Progenitor cell of endocrine pancreas (in vitro differentiated cells): ENCODE measurements around the gene PISD. TPM values are rescaled to one million over a fixed set of nuclear protein-coding genes. Genes with fewer than 3 reads are reported as not detected.
A peak's percentile ranks its signal among the peaks of the same experiment; 100 is the strongest.
"Not testable (repeated sequence)": the region's sequence is repeated elsewhere in the genome, so short reads cannot be mapped to it uniquely, and the experiment has no call there.

ENCODE experiments used
- DNase-seq: peaks from one replicate; pipeline ENCODE4 v3.0.0; 2021; ENCODE audit warnings: low spot score; ENCODE audit not compliant: unreplicated experiment
- H3K27ac Mint-ChIP-seq: 2 replicates; pipeline ENCODE4 v1.8.0; 2021; ENCODE audit warnings: mild to moderate bottlenecking, moderate library complexity, mixed read lengths
- H3K27me3 Mint-ChIP-seq: 2 replicates; pipeline ENCODE4 v1.8.0; 2021; ENCODE audit warnings: mixed read lengths
- H3K36me3 Mint-ChIP-seq: 2 replicates; pipeline ENCODE4 v1.8.0; 2022; ENCODE audit warnings: mixed read lengths; ENCODE audit not compliant: insufficient read depth
- H3K4me1 Mint-ChIP-seq: 2 replicates; pipeline ENCODE4 v1.8.0; 2021; ENCODE audit warnings: low read depth, mixed read lengths
- H3K4me3 Mint-ChIP-seq: 2 replicates; pipeline ENCODE4 v1.8.0; 2021; ENCODE audit warnings: low read depth, mild to moderate bottlenecking, moderate library complexity, mixed read lengths
- H3K9me3 Mint-ChIP-seq: 2 replicates; pipeline ENCODE4 v1.8.0; 2021; ENCODE audit warnings: low read depth, mixed read lengths
- total RNA-seq: library from RNA; stranded (reverse); gene quantifications from 2 replicates; pipeline ENCODE4 v1.2.1, GENCODE V29; 2021
- TF ChIP-seq, protein P1 (sequence below): fragments of 200-600 bp; sonication (generic); IDR thresholded peaks from one replicate; pipeline ENCODE4 v1.5.0; 2021; ENCODE audit warnings: antibody characterized with exemption, mild to moderate bottlenecking; ENCODE audit not compliant: unreplicated experiment

PISD gene
- total RNA-seq, 1 donor from 2014 or later, result 46.6 TPM

DNA sequence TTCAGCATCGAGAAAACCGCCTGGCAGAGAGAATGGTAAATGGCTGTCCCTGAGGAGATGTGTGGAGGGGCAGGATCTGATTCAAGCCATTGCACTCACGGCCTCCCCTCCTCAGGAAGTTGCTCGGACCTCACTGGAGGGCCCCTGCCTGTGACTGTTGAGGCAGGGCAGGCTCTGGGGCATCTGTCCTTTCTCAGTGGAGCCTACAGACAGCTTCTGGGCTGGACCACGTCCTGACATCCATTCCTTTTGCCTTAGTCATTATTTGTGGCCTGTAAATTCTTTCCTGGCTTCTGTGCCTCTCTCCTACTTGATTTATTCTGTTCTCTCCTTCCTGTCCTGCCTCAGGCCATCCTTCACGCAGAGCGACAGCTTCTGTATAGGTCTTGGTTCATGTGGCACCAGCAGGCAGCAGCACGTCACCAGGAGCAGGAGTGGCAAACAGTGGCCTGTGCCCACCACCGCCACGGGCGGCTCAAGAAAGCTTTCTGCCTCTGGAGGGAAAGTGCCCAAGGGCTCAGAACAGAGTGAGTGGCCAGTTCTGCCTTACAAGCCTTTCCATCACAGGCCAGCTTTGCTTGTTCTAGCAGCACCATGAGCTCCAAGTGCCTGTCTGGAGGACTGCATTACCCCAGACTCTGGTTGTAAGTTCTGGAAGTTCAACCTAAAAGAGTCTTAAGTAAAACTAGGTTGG lies 59.6 kb downstream of the PISD start:
- no peak overlapping the region for H3K27ac Mint-ChIP-seq

DNA sequence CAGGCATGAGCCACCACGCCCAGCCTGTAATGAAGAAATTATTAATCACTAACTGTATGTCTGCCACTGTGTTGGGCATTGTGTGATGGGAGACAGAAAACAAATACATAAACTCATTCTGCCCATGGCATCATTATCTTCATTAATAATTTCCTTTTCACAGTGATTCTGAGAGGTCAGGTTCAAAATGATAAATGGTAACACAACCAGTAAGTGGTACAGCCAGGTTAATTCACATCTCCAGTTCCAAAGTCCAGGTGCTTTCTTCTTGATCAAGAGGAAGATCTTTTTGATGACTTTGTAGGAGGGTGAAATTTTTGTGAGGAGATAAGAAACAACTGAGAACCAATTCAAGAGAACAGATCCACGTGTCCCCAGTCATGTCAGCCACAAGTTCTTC lies 66.7 kb downstream of the PISD start:
- Mint-ChIP-seq H3K4me1 (no peaks in the 10 kb centered on the region), H3K27ac (no peak overlapping the region), H3K9me3 (no peaks in the 10 kb centered on the region), H3K4me3 (no peak overlapping the region), H3K27me3 (no peaks in the 10 kb centered on the region), H3K36me3 (peaks cover 7% of the 10 kb centered on the region)
- DNase-seq, result no peak
- TF ChIP-seq, protein P1, sequence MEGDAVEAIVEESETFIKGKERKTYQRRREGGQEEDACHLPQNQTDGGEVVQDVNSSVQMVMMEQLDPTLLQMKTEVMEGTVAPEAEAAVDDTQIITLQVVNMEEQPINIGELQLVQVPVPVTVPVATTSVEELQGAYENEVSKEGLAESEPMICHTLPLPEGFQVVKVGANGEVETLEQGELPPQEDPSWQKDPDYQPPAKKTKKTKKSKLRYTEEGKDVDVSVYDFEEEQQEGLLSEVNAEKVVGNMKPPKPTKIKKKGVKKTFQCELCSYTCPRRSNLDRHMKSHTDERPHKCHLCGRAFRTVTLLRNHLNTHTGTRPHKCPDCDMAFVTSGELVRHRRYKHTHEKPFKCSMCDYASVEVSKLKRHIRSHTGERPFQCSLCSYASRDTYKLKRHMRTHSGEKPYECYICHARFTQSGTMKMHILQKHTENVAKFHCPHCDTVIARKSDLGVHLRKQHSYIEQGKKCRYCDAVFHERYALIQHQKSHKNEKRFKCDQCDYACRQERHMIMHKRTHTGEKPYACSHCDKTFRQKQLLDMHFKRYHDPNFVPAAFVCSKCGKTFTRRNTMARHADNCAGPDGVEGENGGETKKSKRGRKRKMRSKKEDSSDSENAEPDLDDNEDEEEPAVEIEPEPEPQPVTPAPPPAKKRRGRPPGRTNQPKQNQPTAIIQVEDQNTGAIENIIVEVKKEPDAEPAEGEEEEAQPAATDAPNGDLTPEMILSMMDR, result no peak

More for the DNA sequence above, 59.6 kb downstream of the PISD start:
- H3K36me3 Mint-ChIP-seq, result peaks cover 2% of the 10 kb centered on the region
- TF ChIP-seq, protein P1, result no peak
- no peaks in the 10 kb centered on the region for H3K4me1 Mint-ChIP-seq
- DNase-seq, result no peak
- H3K4me3 Mint-ChIP-seq, result no peak overlapping the region
- no peaks in the 10 kb centered on the region for H3K27me3 Mint-ChIP-seq
- H3K9me3 Mint-ChIP-seq, result no peaks in the 10 kb centered on the region

DNA sequence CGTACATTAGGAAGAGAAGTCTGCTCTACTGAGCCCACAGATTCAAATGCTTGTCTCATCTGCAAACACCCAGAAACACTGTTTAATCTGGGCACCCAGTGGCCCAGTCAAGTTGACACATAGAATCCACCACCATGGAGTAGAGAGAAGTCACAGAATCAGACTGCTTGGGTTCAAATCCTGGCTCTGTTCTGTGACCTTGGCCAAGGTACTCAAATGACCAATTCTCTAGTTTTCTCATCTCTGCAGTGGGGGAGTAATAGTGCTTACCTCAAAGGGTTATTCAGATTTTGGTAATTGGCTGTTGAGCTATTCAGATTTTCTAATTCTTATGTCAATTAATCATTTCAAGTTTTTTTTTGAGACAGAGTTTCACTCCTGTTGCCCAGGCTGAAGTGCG lies 71.9 kb downstream of the PISD start:
- DNase-seq, H3K27ac Mint-ChIP-seq, H3K4me3 Mint-ChIP-seq, H3K9me3 Mint-ChIP-seq, H3K27me3 Mint-ChIP-seq: not testable (repeated sequence)
- peaks cover 17% of the 10 kb centered on the region for H3K4me1 Mint-ChIP-seq
- peaks cover 19% of the 10 kb centered on the region for H3K36me3 Mint-ChIP-seq

DNA sequence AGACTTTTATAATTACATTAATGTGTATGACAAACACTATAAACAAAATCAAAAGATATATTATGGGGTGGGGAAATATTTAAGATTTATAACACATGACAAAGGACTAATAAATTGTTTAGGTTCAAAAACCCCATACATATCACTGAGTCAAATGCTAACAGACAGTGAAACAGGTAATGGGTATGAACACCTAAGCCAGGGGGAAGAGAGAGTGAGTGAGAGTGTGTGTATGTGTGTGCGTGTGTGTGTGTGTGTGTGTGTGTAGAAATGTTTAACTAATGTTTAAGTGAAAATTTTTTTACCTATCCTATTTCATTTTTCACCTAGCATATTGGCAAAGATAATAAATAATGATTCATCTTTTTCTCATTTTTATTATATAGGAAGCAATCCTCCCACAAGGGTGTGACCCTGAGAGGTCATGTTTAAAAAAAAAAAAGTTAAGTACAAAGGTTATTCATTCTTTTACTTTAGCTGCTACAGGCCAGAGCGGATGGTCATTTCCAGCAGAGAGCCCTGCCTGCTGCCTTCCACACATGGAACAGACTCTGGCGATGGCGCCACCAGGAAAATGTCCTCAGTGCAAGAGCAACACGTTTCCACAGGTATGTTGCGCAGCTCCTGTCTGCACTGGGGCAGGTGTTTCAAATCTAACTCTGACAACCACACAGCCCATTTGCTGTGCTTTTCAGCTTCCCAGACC lies 72.9 kb downstream of the PISD start:
- Mint-ChIP-seq H3K36me3 (peaks cover 19% of the 10 kb centered on the region), H3K4me3 (no peak overlapping the region), H3K27me3 (no peaks in the 10 kb centered on the region), H3K9me3 (no peaks in the 10 kb centered on the region), H3K4me1 (peaks cover 17% of the 10 kb centered on the region), H3K27ac (peak overlapping the region; percentile 76)
- TF ChIP-seq, protein P1, result no peak
- no peak for DNase-seq

DNA sequence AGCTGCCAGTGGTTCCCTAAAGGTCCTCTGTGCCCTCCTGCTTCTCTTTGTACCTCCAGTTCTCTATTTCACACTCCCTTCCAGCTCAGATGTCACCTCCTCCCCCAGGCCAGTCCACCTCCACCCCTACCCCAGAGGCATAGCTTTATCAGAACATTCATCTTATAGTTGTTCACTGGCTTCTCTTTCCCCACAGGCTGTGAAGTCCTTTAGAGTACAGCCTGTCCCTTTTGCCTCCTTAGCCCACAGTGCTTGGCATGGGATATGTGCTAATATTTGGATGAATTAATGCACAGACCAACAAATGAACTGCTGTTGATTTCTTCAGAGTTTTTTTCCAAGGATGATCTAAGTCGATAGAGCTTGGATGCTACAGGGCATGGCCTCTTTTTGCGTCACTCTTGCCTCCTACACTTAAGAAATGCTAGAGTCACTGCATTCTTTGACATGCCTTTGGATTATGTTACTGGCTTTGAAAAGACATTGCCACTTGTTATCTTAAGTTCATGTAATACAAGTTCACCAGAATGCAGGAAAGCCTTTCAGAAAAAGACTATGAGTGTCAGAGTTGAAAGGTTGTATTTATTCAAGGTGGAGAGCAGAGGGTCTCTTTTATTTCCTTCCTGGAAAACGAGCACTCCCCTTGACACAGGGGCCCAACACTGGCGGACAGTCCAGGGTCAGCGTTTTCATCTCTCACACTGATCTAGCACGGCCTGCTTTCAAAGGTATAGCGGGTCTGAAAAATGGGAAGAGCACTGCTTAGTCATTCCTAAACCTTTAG lies 75.7 kb downstream of the PISD start:
- Mint-ChIP-seq H3K27ac (no peak overlapping the region), H3K9me3 (no peaks in the 10 kb centered on the region), H3K4me1 (peaks cover 17% of the 10 kb centered on the region), H3K4me3 (no peak overlapping the region), H3K27me3 (no peaks in the 10 kb centered on the region), H3K36me3 (peaks cover 16% of the 10 kb centered on the region)
- no peak for DNase-seq
- TF ChIP-seq, protein P1, result no peak
